Measurements from ENCODE around the gene FAM187B.
"Not testable (repeated sequence)": the region's sequence is repeated elsewhere in the genome, so short reads cannot be mapped to it uniquely, and the experiment has no call there.

The FAM187B gene

DNA sequence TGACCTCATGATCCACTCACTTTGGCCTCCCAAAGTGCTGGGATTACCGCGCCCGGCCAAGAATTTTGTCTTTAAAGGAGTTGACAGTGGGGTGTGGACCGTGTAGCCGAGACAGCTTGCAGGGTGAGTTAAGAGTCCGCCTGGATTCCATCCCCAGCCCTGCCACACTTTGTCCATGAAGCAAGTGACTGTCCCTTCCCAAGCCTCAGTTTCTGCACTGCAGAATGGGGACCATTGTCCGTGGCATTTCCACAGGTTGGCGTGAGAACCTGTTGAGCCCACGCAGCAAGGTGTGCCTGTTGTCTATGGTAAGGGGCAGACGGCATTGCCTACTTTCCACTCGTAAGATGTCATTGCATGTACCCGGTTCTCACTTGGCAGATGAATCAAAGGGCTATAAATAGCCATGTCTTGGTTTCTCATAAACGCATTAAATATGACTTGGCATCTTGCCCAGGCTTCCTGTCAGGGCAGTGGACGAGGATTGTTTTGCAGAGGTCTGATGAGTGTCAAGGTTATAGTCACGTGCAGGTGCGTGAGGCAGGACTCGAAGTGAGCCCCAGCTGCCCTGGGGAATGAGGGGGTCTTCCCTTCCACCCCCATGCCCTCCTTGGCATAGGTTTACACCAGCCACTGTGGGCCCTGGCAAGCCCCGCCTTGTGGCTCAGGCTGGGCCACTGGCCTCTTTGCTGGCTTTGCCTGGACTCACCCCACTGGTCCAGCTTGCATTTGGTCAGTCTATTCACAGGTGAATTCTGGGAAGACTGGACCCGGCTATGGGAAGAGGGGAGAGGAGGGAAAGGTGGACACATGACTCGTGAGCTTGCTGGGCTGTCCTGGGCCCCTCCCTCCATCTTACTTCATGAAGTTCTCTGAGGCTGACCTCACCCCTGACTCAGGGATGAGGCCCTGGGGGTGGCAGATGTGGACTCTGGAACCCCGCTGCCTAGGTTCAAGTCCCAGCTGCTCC, 14.6 kb downstream of the FAM187B start:
- DNase-seq (ENCODE audit: low read depth) = peak; percentile 76

DNA sequence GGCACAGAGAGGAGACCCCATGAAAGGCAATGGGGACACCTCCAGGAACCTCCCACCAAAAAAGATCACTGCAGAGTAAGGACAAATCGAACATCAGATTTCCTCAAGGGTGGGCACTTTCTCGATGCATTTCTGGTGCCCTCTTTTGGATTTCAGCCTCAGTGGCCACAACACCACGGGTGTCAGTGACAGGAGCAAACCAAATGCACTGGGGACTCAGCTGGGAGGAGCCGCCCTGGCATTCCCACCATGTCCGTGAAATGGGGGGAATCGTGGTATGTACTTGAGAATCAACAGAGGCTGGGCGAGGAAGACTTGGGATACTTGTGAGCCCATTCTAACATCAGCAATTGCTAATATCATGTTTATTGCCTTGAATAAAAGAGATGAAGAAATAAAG, 16.3 kb downstream of the FAM187B start:
- no peak for DNase-seq (ENCODE audit: low read depth)

DNA sequence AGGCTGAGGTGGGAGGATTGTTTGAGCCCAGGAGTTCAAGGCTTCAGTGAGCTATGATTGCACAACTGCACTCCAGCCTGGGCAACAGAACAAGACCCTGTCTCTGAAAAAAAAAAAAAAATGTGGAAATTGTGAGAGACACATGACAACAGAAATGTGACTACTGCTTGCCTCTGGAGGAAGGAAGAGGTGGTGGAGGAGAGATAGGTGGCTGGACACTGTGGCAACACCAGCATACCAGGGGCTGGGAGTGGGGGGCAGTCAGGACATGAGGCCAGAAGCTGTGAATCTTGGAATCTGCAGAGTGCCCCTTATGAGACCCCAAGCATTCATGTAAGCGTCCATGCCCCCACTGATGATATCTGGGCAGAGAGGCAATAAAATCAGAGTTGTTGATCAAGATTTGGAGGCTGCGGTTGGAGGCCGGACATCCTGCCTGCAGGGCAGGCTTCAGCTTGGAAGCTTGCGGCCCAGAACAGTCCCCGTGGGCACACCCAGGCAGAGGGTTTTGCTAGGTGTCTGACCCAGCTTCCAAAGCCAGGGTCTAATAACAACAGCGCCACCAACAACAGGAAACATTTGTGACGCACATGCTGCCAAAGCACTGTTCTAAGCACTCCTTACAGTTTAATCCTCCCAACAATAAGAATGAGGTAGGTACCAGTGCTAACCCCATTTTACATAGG, 16.9 kb downstream of the FAM187B start:
- DNase-seq (ENCODE audit: low read depth) = no peak

DNA sequence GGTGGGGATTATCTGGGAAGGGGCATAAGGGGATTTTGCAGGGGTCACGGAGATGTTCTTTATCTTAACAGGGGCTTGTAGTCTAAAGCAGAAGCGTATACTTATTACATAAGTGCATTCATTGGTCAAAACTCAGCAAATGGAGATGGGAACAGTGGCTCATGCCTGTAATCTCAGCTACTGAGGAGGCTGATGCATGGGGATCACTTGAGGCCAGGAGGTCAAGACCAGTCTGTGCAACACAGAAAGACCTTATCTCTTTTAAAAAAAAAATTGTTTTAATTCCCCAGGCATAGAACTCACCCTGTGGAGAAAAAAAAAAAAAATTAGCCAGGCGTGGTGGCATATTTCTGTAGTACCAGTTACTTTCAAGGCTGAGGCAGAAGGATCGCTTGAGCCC, 18.9 kb downstream of the FAM187B start:
- DNase-seq (ENCODE audit: low read depth) = no peak

DNA sequence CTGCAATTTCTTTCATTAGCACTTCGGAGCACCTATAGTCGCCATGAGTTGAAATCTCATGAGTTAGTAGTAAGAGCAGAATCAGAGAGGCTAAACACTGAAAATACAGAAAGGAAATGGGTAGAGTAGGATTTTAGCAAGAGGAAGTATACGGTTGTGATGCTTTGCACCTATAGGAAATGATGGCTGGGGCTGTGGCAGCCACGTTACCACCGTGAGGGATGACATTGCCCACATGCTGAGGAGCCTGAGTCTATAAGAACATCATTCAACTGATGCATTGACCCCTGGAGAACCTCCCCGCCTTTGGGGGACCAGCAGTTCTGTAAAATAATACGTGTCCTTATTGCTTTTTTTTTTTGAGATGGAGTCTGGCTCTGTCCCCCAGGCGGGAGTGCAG, 20.4 kb downstream of the FAM187B start:
- no peak for DNase-seq (ENCODE audit: low read depth)

DNA sequence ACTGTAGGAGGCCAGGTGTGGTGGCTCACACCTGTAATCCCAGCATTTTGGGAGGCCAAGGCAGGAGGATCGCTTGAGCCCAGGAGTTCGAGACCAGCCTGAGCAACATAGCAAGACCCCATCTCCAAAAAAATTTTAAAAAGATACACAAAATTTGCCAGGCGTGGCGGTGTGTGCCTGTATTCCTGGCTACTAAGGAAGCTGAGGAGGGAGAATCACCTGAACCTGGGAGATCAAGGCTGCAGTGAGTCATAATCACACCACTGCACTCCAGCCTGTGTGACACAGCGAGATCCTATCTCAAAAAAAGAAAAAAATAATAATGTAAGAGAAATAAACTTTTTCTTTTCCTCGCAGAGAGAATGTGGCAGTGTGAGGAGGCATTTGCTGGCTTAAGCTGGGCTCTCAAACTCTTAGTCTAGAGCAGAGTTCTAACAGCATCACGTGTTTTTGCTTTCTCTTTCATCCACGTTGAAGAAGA, 21.1 kb downstream of the FAM187B start:
- DNase-seq (ENCODE audit: low read depth) = no peak

DNA sequence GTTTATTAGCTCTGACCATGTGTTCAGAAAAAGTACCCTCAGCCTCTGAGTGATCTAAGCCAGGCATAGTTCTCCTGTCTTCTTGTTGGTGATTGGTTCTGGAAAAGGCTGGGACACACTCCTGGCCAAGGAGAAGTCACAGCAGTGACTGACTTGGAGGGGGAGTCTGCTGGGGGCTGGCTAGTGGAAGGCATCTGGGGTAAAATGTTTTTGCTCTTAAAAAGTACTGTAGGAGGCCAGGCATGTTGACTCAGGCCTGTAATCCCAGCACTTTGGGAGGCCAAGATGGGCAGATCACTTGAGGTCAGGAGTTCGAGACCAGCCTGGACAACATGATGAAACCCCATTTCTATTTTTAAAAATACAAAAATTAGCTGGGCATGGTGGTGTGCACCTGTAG, 21.7 kb downstream of the FAM187B start:
- DNase-seq (ENCODE audit: low read depth) = no peak

DNA sequence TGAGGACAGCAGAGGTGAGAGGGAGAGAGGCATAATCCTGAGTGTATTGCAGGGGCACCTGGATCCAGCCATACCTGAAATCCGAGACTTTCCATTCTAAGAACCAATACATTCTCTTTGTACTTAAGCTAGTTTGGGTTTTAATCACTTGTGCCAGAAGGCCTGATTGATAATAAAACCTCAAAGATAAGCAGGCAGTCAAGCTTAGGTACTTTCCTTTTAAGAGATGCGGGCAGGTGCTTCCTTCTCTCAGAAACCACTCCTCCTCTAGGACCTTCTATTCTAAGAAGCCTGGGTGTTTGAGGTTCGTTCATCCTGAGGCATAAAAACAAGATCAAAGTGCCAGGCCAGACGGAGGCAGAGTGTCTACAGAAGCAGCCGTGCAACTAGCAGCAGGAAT, 22.2 kb downstream of the FAM187B start:
- DNase-seq (ENCODE audit: low read depth) = no peak

DNA sequence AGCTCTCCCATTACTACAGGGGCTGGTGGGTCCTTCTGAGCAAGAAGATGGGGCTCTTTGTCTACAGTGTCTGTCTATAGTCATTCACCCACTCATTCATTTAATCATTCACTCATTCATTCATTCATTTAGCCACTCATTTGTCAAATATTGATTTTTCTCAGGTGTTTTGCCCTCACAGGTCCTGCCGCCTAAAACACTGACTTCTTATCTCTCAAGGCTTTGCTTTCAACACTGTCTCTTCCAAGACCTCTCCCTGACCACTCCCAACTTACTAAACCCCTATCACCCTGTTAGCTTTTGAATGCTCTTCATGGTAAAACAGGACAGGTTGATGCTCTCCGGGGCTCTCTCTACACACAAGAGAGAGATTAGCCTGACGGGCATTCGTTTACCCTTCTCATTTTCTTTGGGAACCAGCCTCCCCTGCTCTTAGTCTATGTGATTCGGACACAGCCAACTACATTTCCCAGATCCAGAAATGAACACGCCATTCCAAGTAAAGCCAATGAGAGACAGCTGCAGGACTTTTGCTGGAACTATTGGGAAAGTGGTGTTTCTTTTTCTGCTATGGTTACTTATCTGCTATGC, 22.7 kb downstream of the FAM187B start:
- DNase-seq (ENCODE audit: low read depth) = no peak

DNA sequence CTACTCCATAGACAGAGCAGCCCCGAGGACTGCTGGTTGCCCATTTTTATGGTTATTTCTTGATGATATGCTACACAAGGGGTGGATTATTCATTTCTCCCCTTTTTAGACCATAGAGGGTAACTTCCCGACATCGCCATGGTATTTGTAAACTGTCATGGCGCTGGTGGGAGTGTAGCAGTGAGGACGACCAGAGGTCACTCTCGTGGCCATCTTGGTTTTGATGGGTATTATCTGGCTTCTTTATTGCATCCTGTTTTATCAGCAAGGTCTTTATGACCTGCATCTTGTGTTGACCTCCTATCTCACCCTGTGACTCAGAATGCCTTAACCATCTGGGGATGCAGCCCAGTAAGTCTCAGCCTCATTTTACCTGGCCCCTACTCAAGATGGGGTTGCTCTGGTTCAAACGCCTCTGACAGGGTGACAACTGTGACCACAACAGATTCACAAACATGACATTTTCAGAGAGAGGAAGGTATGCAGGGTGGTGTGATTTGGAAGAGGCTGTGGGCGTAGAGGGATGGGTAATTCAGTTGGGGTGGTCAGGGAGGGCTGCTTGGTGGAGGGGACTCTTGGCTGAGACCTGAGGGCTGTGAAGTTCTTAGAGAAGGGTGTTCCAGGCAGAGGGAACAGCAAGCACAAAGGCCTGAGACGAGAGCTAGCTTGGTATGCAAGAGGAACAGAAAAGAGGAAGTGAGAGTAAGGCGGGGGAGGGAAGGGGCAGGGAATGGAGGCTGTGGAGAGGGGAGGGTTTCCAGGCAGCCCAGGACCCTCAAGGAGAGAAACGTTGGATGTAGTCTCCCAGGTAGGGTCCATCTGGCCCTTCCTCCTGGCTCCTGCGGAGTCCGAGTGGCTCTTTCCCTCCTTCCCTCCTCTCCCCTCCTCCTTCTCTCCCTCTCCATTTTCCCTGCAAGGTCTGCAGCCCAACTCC, 23.5 kb downstream of the FAM187B start:
- DNase-seq (ENCODE audit: low read depth) = no peak

DNA sequence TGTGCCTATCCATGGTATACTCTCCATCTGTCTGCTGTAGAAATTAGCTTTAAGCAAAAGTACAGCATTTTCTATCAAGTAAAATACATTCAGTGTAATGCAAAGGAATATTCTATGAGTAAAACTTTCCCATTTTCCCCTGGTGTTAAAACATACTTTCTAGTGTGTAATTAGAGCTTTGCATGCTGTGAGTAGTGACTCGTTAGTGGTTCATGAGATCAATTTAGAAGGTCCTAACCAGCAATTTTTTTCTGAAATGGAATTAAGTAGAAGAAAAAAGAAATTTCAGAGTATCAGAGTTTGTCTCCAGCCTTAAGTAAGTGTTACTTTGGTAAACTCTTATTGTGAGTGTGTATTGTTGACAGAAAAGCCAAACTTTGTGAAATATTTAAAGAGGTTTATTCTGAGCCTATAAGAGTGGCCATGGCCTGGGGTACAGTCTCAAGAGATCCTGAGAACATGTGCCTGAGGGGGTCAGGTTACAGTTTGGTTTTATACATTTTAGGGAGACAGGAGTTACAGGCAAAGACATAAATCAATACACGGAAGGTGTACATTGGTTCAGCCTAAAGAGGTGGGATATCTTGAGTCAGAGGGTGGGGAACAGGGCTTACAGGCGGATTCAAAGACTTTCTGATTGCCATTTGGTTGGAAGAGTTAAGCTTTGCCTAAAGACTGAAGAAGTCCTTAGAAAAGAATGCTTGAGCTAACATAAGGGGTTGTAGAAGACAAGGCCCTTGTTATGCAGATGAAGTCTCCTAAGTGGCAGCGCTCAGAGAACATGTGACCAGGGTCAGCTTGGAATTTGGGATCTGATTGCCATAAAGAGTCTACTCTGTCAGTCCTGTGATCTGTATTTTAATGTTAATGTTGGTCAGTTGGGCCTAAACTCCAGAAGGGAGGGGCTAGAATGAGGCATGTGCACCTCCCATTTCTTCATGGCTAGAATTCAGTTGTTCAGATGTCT, 25.5 kb downstream of the FAM187B start:
- no peak for DNase-seq (ENCODE audit: low read depth)

DNA sequence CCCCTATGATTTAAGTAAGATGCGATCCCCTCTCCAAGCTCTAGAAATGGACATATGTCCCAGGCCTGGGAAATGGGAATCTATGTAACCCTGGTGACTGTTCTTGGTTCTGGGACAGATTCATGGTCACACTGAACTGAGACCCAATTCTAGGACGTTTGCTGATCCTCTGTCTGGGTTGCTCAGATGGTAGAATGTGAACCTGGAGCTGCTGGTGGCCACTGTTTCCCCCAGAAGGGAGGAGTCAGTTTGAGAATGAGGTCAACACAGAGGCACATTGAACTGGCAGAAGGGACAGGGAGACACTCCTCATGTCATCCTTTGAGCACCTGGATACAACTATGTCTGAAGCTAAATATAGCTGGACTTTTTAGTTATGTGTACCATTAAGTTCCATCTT, 29.1 kb downstream of the FAM187B start:
- DNase-seq (ENCODE audit: low read depth) = no peak

DNA sequence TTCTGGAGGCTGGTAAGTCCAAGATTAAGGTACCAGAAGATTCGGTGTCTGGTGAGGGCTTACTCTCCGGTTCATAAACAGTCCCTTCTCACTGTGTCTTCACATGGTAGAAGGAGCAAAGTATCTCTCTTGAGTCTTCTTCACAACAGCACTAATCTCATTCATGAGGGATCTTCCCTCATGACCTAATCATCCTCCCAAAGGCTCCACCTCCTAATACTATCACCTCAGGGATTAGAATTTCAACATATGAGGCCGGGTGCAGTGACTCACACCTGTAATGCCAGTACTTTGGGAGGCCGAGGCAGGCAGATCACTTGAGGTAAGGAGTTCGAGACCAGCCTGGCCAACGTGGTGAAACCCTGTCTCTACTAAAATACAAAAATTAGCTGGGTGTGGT, 31.7 kb downstream of the FAM187B start:
- not testable (repeated sequence) for DNase-seq (ENCODE audit: low read depth)

DNA sequence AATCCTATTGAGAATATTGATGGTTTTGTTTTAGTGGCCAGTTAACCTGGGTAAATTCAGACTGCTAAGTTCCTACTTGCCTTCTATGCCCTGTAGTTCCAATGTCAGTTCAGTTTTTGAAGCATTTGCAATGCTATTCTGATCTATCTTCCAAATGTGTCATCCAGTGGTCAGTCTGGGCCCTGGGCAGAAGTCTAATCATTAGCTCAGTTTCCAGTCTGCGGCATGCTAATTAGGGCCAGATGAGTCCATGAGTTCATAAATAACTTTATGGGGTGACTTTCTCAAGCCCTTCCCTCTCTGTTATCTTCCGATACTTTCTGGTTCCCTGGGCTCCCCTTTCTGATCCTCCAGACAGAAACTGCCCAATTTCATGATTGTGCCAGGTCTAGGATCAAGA, 32.7 kb downstream of the FAM187B start:
- DNase-seq (ENCODE audit: low read depth) = no peak

DNA sequence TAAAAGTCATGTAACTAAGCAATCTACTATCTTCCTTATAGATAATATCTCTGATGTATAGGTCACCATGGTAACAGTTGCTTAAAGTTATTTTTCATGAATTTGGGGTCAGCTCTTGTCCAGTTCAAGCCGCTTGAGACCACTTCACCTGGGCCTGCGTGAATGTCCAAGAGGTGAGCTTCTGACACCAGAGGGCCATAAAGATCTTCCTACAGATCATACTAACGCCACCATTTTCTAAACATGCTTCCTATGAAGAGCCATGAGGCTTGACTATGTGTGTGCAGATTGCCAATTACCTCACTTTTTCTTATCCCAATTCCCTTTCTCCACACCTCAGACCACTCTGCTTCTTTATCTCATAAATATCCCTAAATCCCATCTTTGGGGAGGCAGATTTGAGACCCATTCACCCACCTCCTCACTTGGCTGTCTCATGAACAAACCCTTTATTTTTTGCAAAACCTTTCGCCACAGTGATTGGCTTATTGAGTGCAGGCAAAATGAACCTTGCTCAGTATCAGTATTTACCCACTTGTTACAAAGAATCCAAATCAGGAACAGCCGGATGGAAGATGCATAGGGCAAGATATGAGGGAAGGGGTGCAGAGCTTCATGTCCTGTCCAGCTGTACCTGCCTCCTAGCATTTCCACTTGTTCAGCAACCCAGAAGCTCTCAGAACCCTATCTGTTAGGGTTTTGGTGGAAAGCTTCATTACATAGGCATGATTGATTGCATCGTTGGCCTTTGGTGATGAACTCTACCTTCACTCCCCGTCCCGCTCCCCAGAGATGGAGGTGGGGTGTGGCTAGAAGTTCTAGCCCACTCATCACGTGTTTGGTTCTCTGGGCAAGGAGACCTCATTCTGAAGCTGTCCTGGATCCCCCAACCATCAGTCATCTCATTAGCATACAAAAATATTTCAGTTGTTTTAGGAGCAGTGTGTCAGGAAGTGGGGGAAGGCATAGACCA, 34.2 kb downstream of the FAM187B start:
- DNase-seq (ENCODE audit: low read depth) = no peak

DNA sequence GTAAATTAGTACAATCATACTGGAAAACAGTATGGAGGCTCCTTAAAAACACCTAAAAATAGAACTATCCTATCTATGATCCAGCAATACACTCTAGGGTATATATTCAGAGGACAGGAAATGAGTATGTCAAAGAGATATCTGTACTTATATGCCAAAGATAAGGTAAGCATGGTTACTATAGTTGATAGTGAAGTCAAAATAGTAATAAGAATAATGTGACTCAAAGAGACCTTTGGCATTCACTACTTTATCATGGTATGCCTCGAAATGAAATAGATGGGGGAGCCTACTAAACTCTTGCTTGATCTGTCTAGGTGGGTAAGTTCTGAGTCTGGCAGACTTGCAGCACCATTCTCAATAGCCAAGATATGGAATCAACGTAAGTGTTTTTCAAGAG, 43.7 kb downstream of the FAM187B start:
- DNase-seq (ENCODE audit: low read depth) = no peak

DNA sequence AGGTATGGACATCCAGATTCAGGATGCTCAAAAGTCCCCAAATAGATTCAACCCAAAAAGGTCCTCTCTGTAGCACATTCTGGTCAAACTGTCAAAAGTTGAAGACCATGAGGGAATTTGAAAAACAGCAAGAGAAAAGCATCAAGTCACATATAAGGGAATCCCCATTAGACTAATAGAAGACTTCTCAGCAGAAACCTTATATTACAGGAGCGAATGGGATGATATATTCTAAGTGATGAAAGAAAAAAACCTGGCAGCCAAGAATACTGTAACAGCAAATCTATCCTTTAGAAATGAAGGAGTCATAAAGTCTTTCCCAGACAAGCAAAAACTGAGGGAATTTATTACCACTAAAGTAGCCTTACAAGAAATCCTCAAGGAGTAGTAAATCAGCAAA, 44.3 kb downstream of the FAM187B start:
- no peak for DNase-seq (ENCODE audit: low read depth)

DNA sequence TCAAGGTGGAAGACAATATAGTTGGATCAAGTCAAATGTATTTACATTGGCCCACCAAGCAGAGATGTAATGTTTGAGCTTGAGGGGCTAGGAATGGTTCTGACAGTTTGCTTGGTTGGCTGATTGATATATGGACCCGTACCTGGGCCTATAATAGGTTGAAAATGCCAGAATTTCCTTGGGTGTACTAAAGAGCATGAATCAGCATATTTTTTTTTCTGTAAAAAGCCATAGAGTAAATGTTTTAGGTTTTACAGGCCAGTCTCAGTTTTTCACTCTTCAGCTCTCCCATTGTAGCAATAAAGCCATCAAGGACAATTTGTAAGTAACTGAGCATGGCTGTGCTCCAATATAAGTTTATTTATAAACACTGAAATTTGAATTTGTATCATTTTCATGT, 47.2 kb downstream of the FAM187B start:
- DNase-seq (ENCODE audit: low read depth) = no peak

DNA sequence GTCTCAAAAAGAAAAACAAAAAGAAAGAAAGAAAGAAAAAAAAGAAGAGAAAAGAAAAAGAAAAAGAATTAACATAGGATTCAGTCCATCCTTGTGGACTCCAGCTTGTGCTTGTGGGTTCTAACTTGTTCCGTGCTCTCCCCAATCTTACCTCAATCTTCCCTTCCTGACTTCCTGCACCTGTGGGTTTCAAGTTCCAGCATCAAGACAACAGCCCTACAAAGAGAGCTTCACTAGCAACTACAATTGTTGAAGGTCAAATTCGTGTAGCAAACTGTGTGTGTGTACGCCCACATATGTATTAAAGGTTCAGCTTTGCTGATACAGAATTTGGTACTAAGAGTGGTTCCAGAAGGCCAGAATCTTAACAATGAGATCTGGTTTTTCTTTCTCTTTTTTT, 48.7 kb downstream of the FAM187B start:
- no peak for DNase-seq (ENCODE audit: low read depth)

All from GM04504 (cell line).